ENCODE measurements around the gene PIGX.

- TF ChIP-seq CTCF (IDR thresholded peaks at IDR 0.05) = no peak
- no peak for TF ChIP-seq POLR2A (IDR thresholded peaks at IDR 0.05)
These were observed 25.5 kb downstream of the PIGX start for GRCh38 chr3:196737655-196738054.
